ENCODE measurements around the gene EHMT1. TPM values are rescaled to one million over a fixed set of nuclear protein-coding genes. Genes with fewer than 3 reads are reported as not detected.

EHMT1 gene
- total and polyA plus RNA-seq, 2 of the 8 experiments (the other 6 are each of a cell fraction or from before 2014, with no cell fraction given), result 95.7 to 163 TPM

DNA sequence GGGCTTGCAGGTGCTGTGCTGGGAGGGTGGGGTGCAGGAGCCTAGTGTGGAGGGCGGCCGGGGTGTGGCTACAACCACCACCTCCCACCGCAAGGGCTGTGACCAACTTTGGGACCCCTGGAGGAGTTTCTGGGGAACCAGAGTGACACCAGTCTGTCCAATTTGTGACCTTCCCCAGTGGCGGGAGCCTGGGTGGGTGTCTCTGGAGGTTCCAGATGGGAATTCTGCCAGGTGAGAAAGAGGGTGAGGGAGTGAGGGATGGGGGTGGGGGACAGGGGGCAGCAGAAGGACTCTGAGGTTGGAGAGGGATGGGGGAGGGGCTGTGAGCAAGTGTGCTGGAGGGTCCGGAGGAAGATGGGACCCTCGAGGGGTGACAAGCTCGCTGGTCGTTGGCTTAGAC lies 254.6 kb downstream of the EHMT1 start:
- H3K56ac ChIP-seq (replicated peaks; ENCODE audit: insufficient read length, low read depth, low read length), result no peak overlapping the region
- H3K4ac ChIP-seq (replicated peaks; ENCODE audit: insufficient read length, low read depth, low read length), result no peak overlapping the region
- H4K5ac ChIP-seq (ENCODE audit: insufficient read length, low read depth, low read length), result no peak overlapping the region
- H2BK20ac ChIP-seq (ENCODE audit: low read length), result no peak overlapping the region
- DNase-seq (ENCODE audit: low read depth in 1 of 2, low spot score in 2 of 2) (no peak), FAIRE-seq (no peak)
- WGBS, 2 experiments (ENCODE audit: extremely low coverage in 1 of 2, insufficient coverage in 1 of 2, insufficient read length in 1 of 2, insufficient replicate concordance in 2 of 2, low coverage in 1 of 2, low lambda C conversion rate in 2 of 2, missing lambda C conversion rate in 1 of 2), result 86% methylated on average over 5 of the region's 8 CpGs; no CpG with 5 or more reads in 1 of the 2 experiments
- no peak overlapping the region for H3K9ac ChIP-seq (replicated peaks in 1 of 4; ENCODE audit: extremely low read depth in 1 of 4, low read depth in 3 of 4, low read length in 3 of 4)
- H3K79me1 ChIP-seq (ENCODE audit: low read depth, low read length), result 0 out of 2 replicates have a peak, but pooled peaks cover 2% of the 10 kb centered on the region
- H3K27me3 ChIP-seq (replicated peaks in 1 of 4; ENCODE audit: control insufficient read depth in 3 of 4, extremely low read depth in 1 of 4, insufficient read depth in 3 of 4, low read length in 3 of 4), result peaks cover 0 to 8% (median 4%) of the 10 kb centered on the region in 4 experiments; a peak in 5 of 7 replicates
- H2AK5ac ChIP-seq (ENCODE audit: low read depth, low read length), result no peak overlapping the region
- H3K79me2 ChIP-seq (ENCODE audit: control insufficient read depth in 1 of 2, insufficient read depth in 2 of 2, low read length in 2 of 2), result no peaks in the 10 kb centered on the region
- H3K4me1 ChIP-seq (replicated peaks in 1 of 4; ENCODE audit: control insufficient read depth in 3 of 4, insufficient read depth in 4 of 4, low read length in 3 of 4), result peaks cover 0 to 2% (median 0%) of the 10 kb centered on the region in 4 experiments; a peak in 1 of 7 replicates
- H3K27ac ChIP-seq (ENCODE audit: low read depth, low read length), result no peak overlapping the region
- H3K14ac ChIP-seq (ENCODE audit: insufficient read length), result no peak overlapping the region
- no peak overlapping the region for H4K91ac ChIP-seq (replicated peaks; ENCODE audit: insufficient read length, low read length)
- no peak overlapping the region for H3K4me2 ChIP-seq (ENCODE audit: insufficient read depth in 1 of 2, low read depth in 2 of 2, low read length in 2 of 2)
- CTCF ChIA-PET (ENCODE audit: partially characterized antibody), result interaction anchor here (2.0 kb wide), 1 partner anchor 9 kb away, joined by 5 read pairs; no protein-coding TSS in a partner anchor
- peaks cover 0 to 4% of the 10 kb centered on the region in 2 experiments for H4K20me1 ChIP-seq (replicated peaks in 1 of 2; ENCODE audit: control insufficient read depth in 1 of 2, insufficient read depth in 2 of 2, low read length in 2 of 2)
- no peak overlapping the region for H2BK5ac ChIP-seq (ENCODE audit: low read depth, low read length)
- peaks cover 10 to 48% of the 10 kb centered on the region in 2 experiments; a peak in 3 of 4 replicates for H3K9me3 ChIP-seq (ENCODE audit: insufficient read depth in 2 of 2, low read depth in 1 of 2, low read length in 1 of 2)
- POLR2A ChIA-PET (ENCODE audit: partially characterized antibody), result no interaction called here
- H2BK12ac ChIP-seq (ENCODE audit: low read depth, low read length), result no peak overlapping the region
- no peak overlapping the region for H4K8ac ChIP-seq (ENCODE audit: extremely low read depth, insufficient read depth, low read length)
- no peak overlapping the region for H2BK120ac ChIP-seq (replicated peaks; ENCODE audit: low read depth, low read length)
- H3K4me3 ChIP-seq (ENCODE audit: extremely low read depth in 1 of 4, insufficient read depth in 2 of 4, low read depth in 3 of 4, low read length in 4 of 4), result no peak overlapping the region
- H2AFZ ChIP-seq (ENCODE audit: low read length), result no peak overlapping the region
- H3K18ac ChIP-seq (ENCODE audit: extremely low read depth, low read length), result no peak overlapping the region
- H3K23ac ChIP-seq (ENCODE audit: insufficient read length), result no peak overlapping the region
- H3K23me2 ChIP-seq (ENCODE audit: low read depth, low read length), result peaks cover 5% of the 10 kb centered on the region
- no peaks in the 10 kb centered on the region for H3K36me3 ChIP-seq (ENCODE audit: control insufficient read depth in 2 of 4, insufficient read depth in 4 of 4, low read length in 3 of 4)
- H2BK15ac ChIP-seq (ENCODE audit: low read length), result no peak overlapping the region
- TF ChIP-seq KDM4A (IDR thresholded peaks at IDR 0.05; ENCODE audit: low read depth, low read length, severe bottlenecking) (no peak), USF2 (IDR thresholded peaks at IDR 0.05; ENCODE audit: low read length) (no peak)

All from H1 (cell line).